ENCODE measurements around the gene DTWD2.

DNA sequence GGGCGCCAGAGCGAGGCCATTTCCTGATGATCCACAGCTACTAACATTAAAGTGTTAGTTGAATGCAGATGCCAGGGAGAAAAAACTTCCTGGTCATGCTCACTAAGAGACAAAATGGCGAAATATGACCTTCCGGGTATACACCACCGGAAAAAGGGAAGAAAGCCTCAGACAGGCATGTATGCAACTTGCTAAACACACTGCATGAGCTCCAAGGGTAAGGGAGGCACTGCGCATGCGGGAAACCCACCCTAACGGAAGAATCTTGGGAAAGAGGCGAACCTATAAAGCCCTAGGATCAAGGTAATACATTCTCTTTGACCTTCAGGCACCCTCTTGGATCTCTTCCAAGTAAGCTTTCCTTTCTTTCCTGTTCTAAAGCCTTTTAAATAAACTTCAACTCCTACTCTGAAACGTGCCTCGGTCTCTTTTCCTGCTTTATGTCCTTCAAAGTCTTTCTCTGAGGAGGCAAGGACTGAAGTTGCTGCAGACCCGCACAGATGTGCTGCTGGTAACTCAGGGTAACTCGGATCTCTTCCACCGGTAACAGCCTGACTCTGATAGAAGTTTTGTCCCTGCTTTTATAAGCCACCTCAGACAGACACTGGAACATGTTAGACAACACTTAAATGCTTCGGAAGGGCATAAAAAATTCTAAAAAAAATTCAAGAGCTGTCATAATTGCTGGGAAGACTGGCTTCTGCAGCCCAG lies 64.9 kb downstream of the DTWD2 start:
- TF ChIP-seq, protein P1, sequence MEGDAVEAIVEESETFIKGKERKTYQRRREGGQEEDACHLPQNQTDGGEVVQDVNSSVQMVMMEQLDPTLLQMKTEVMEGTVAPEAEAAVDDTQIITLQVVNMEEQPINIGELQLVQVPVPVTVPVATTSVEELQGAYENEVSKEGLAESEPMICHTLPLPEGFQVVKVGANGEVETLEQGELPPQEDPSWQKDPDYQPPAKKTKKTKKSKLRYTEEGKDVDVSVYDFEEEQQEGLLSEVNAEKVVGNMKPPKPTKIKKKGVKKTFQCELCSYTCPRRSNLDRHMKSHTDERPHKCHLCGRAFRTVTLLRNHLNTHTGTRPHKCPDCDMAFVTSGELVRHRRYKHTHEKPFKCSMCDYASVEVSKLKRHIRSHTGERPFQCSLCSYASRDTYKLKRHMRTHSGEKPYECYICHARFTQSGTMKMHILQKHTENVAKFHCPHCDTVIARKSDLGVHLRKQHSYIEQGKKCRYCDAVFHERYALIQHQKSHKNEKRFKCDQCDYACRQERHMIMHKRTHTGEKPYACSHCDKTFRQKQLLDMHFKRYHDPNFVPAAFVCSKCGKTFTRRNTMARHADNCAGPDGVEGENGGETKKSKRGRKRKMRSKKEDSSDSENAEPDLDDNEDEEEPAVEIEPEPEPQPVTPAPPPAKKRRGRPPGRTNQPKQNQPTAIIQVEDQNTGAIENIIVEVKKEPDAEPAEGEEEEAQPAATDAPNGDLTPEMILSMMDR (IDR thresholded peaks at IDR 0.05): no peak
- no peak for TF ChIP-seq POLR2A (IDR thresholded peaks at IDR 0.05)

Measured in right lobe of liver (tissue), 4 donors.